ENCODE data around the gene NIN.

DNA sequence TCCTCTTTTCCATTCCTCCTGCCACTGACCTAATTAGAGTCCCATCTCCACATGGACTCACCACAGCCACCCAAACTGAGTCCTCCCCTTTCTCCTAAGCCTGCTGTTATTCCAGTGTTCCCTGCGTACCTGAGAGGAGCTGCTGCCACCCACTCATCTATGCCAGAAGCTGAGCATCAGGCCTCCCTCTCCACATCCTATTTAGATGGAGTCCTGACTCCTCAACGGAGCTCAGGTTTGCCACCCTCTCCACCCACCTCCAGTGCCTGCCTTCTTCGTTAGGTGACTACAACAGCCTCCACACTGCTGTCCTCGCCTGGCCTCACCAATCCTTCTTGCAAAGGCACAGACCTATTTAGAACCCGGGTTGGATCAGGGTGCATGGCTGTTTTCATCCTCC is 25.7 kb upstream of the NIN start:
- TF ChIP-seq, protein P1, sequence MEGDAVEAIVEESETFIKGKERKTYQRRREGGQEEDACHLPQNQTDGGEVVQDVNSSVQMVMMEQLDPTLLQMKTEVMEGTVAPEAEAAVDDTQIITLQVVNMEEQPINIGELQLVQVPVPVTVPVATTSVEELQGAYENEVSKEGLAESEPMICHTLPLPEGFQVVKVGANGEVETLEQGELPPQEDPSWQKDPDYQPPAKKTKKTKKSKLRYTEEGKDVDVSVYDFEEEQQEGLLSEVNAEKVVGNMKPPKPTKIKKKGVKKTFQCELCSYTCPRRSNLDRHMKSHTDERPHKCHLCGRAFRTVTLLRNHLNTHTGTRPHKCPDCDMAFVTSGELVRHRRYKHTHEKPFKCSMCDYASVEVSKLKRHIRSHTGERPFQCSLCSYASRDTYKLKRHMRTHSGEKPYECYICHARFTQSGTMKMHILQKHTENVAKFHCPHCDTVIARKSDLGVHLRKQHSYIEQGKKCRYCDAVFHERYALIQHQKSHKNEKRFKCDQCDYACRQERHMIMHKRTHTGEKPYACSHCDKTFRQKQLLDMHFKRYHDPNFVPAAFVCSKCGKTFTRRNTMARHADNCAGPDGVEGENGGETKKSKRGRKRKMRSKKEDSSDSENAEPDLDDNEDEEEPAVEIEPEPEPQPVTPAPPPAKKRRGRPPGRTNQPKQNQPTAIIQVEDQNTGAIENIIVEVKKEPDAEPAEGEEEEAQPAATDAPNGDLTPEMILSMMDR (conservative IDR thresholded peaks at IDR 0.05 in 1 of 2, IDR thresholded peaks at IDR 0.05 in 1 of 2; ENCODE audit: extremely low read depth in 1 of 2, insufficient read depth in 1 of 2, low read depth in 1 of 2, low read length in 2 of 2) = no peak
- TF ChIP-seq EZH2 (IDR thresholded peaks at IDR 0.05; ENCODE audit: borderline replicate concordance, low read length) = no peak

Measured in mammary epithelial cell (primary cell).